ENCODE results near the gene SORCS2.

Gene SORCS2

GRCh38 chr4:7196736-7197135 is 4.4 kb downstream of the SORCS2 start:
- no peak for DNase-seq (ENCODE audit: extremely low spot score, insufficient read length, low read depth)
- FAIRE-seq: no peak

GRCh38 chr4:7197910-7198309 is 5.6 kb downstream of the SORCS2 start:
- no peak for FAIRE-seq
- DNase-seq (ENCODE audit: extremely low spot score, insufficient read length, low read depth): no peak

GRCh38 chr4:7198440-7199128 is 6.2 kb downstream of the SORCS2 start:
- DNase-seq (ENCODE audit: extremely low spot score, insufficient read length, low read depth) (no peak), FAIRE-seq (no peak)

GRCh38 chr4:7199129-7199725 is 6.9 kb downstream of the SORCS2 start:
- no peak for FAIRE-seq
- DNase-seq (ENCODE audit: extremely low spot score, insufficient read length, low read depth): no peak

- DNase-seq (ENCODE audit: extremely low spot score, insufficient read length, low read depth) (no peak), FAIRE-seq (no peak)
Measured at GRCh38 chr4:7199771-7200441, 7.6 kb downstream of the SORCS2 start.

GRCh38 chr4:7200801-7201200 is 8.5 kb downstream of the SORCS2 start:
- no peak for FAIRE-seq

GRCh38 chr4:7201420-7202305 is 9.3 kb downstream of the SORCS2 start:
- DNase-seq (ENCODE audit: extremely low spot score, insufficient read length, low read depth) (no peak), FAIRE-seq (no peak)

More at GRCh38 chr4:7200801-7201200, 8.5 kb downstream of the SORCS2 start:
- no peak for DNase-seq (ENCODE audit: extremely low spot score, insufficient read length, low read depth)

- FAIRE-seq (no peak), DNase-seq (ENCODE audit: extremely low spot score, insufficient read length, low read depth) (no peak)
Measured at GRCh38 chr4:7202411-7202810, 10.1 kb downstream of the SORCS2 start.

GRCh38 chr4:7204656-7205387 is 12.5 kb downstream of the SORCS2 start:
- no peak for FAIRE-seq
- no peak for DNase-seq (ENCODE audit: extremely low spot score, insufficient read length, low read depth)

- no peak for FAIRE-seq
- no peak for DNase-seq (ENCODE audit: extremely low spot score, insufficient read length, low read depth)
Measured at GRCh38 chr4:7206385-7206784, 14.0 kb downstream of the SORCS2 start.

GRCh38 chr4:7206911-7207567 is 14.7 kb downstream of the SORCS2 start:
- FAIRE-seq (no peak), DNase-seq (ENCODE audit: extremely low spot score, insufficient read length, low read depth) (no peak)

- FAIRE-seq (no peak), DNase-seq (ENCODE audit: extremely low spot score, insufficient read length, low read depth) (no peak)
Measured at GRCh38 chr4:7207628-7208231, 15.4 kb downstream of the SORCS2 start.

- FAIRE-seq: no peak
- no peak for DNase-seq (ENCODE audit: extremely low spot score, insufficient read length, low read depth)
Measured at GRCh38 chr4:7208509-7209451, 16.4 kb downstream of the SORCS2 start.

GRCh38 chr4:7209699-7210098 is 17.4 kb downstream of the SORCS2 start:
- no peak for FAIRE-seq
- DNase-seq (ENCODE audit: extremely low spot score, insufficient read length, low read depth): no peak

GRCh38 chr4:7210824-7211223 is 18.5 kb downstream of the SORCS2 start:
- DNase-seq (ENCODE audit: extremely low spot score, insufficient read length, low read depth): no peak
- FAIRE-seq: no peak

- FAIRE-seq (no peak), DNase-seq (ENCODE audit: extremely low spot score, insufficient read length, low read depth) (no peak)
Measured at GRCh38 chr4:7212101-7212674, 19.9 kb downstream of the SORCS2 start.

- FAIRE-seq (no peak), DNase-seq (ENCODE audit: extremely low spot score, insufficient read length, low read depth) (no peak)
Measured at GRCh38 chr4:7212921-7213320, 20.6 kb downstream of the SORCS2 start.
